GM20431 (cell line): Measurements from ENCODE around the gene DPP10.

Source experiments
- in situ Hi-C: fragments of 300-500 bp; cut with MseI, MboI; formaldehyde crosslinking; loops from one replicate; pipeline ENCODE4 v1.15.0; 2020; ENCODE audit warnings: low sequenced_read_pairs; ENCODE audit not compliant: unreplicated experiment

DPP10 gene

GRCh38 chr2:115746151-115746550 is 1303.7 kb downstream of the DPP10 start:
- in situ Hi-C loops = no loop called here

GRCh38 chr2:115757286-115757685 is 1314.8 kb downstream of the DPP10 start:
- in situ Hi-C loops = no loop called here

- in situ Hi-C loops = no loop called here
These were observed 1321.2 kb downstream of the DPP10 start for GRCh38 chr2:115763601-115764000.

GRCh38 chr2:115771516-115771915 is 1329.1 kb downstream of the DPP10 start:
- in situ Hi-C loops = no loop called here

- in situ Hi-C loops = no loop called here
These were observed 1331.9 kb downstream of the DPP10 start for GRCh38 chr2:115774361-115774760.

GRCh38 chr2:115779085-115779632 is 1336.7 kb downstream of the DPP10 start:
- in situ Hi-C loops = no loop called here

- in situ Hi-C loops = no loop called here
These were observed 1339.8 kb downstream of the DPP10 start for GRCh38 chr2:115782286-115782685.

- in situ Hi-C loops = no loop called here
These were observed 1353.6 kb downstream of the DPP10 start for GRCh38 chr2:115796078-115796477.

- in situ Hi-C loops = no loop called here
These were observed 1364.8 kb downstream of the DPP10 start for GRCh38 chr2:115807276-115807675.

GRCh38 chr2:115825912-115826311 is 1383.5 kb downstream of the DPP10 start:
- in situ Hi-C loops = no loop called here

GRCh38 chr2:115833196-115833595 is 1390.8 kb downstream of the DPP10 start:
- in situ Hi-C loops = no loop called here

- in situ Hi-C loops = no loop called here
These were observed 1396.1 kb downstream of the DPP10 start for GRCh38 chr2:115838539-115838938.

- in situ Hi-C loops = no loop called here
These were observed 1399.9 kb downstream of the DPP10 start for GRCh38 chr2:115842306-115842705.

- in situ Hi-C loops = no loop called here
These were observed 1405.8 kb downstream of the DPP10 start for GRCh38 chr2:115848192-115848591.

GRCh38 chr2:115867024-115867423 is 1424.6 kb downstream of the DPP10 start:
- in situ Hi-C loops = no loop called here

- in situ Hi-C loops = no loop called here
These were observed 1432.0 kb downstream of the DPP10 start for GRCh38 chr2:115874427-115874826.

- in situ Hi-C loops = no loop called here
These were observed 1438.1 kb downstream of the DPP10 start for GRCh38 chr2:115880558-115880957.

- in situ Hi-C loops = no loop called here
These were observed 1444.9 kb downstream of the DPP10 start for GRCh38 chr2:115887209-115887776.
